NCI-H345 (cell line): ENCODE results near the gene PCARE.

Source experiments
- DNase-seq: peaks from one replicate; lab custom pipeline; 2025; lab: John Stamatoyannopoulos, UW

The PCARE gene

GRCh38 chr2:29035016-29035745 is 39.1 kb downstream of the PCARE start:
- no peak for DNase-seq

- no peak for DNase-seq
Measured at GRCh38 chr2:29033656-29034055, 40.7 kb downstream of the PCARE start.

GRCh38 chr2:29033172-29033571 is 41.2 kb downstream of the PCARE start:
- no peak for DNase-seq

GRCh38 chr2:29032189-29032588 is 42.1 kb downstream of the PCARE start:
- no peak for DNase-seq

GRCh38 chr2:29031046-29031445 is 43.3 kb downstream of the PCARE start:
- DNase-seq, result no peak

- DNase-seq, result peak; percentile 32
Measured at GRCh38 chr2:29025711-29026110, 48.6 kb downstream of the PCARE start.

GRCh38 chr2:29024882-29025430 is 49.4 kb downstream of the PCARE start:
- peak; percentile 14 for DNase-seq

- no peak for DNase-seq
Measured at GRCh38 chr2:29023188-29023587, 51.1 kb downstream of the PCARE start.

GRCh38 chr2:29022679-29023078 is 51.6 kb downstream of the PCARE start:
- DNase-seq, result no peak

GRCh38 chr2:29021886-29022285 is 52.4 kb downstream of the PCARE start:
- no peak for DNase-seq

- no peak for DNase-seq
Measured at GRCh38 chr2:29017716-29018435, 56.4 kb downstream of the PCARE start.

- no peak for DNase-seq
Measured at GRCh38 chr2:29016504-29016903, 57.8 kb downstream of the PCARE start.

- DNase-seq, result no peak
Measured at GRCh38 chr2:29015701-29016470, 58.4 kb downstream of the PCARE start.

- DNase-seq, result no peak
Measured at GRCh38 chr2:29014811-29015421, 59.4 kb downstream of the PCARE start.

GRCh38 chr2:29014331-29014730 is 60.0 kb downstream of the PCARE start:
- DNase-seq, result no peak

GRCh38 chr2:29013057-29013780 is 61.1 kb downstream of the PCARE start:
- DNase-seq, result no peak

GRCh38 chr2:29012211-29012681 is 62.1 kb downstream of the PCARE start:
- DNase-seq, result no peak
